NCI-H2107 (cell line): Measurements from ENCODE around the gene PRSS50.

Experiments
- DNase-seq: peaks from one replicate; lab custom pipeline; 2025; lab: John Stamatoyannopoulos, UW

Gene PRSS50

GRCh38 chr3:46692566-46692990 is 25.1 kb downstream of the PRSS50 start:
- no peak for DNase-seq

- no peak for DNase-seq
Observed at GRCh38 chr3:46690798-46691197, 26.9 kb downstream of the PRSS50 start.

DNA sequence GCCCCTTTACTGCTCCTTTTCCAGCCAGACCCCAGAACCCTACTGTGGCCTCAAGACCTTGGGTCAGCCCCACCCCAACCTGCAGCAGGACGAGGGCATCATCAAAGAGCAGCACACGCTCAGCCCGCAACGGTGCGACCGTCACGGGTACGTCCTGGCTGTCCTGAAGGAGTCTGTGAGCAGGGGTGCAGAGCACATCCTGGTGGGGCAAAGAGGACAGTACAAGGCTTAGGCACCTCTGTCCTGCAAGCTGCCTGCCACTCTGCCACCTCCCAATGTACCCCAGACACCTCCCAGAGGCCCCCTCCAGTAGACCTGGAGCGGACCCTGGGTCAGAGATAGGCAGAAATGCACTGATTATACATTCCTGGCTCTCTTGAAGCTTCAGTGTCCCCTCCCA is 32.2 kb downstream of the PRSS50 start:
- no peak for DNase-seq

GRCh38 chr3:46684891-46685290 is 32.8 kb downstream of the PRSS50 start:
- DNase-seq, result no peak

DNA sequence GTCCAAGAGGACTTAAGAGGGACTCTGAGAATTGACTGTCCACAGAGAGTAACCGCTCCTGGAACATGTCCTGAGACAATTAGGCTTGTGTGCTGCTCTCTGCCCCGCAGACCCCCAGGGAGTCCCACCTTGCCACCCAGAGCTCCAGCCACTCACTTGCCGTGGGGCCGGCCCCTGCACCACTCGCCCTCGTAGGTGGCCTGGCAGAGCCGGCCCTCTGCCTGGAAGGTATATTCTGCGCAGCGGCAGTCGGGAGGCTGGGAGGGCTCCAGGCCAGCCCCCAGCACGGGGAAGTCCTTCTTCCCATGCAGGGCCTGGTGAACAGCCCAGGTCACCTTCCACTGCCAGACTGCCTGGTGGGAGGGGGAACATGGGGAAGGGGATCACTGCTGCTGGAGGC is 34.7 kb downstream of the PRSS50 start:
- no peak for DNase-seq

GRCh38 chr3:46681856-46682540 is 35.7 kb downstream of the PRSS50 start:
- no peak for DNase-seq

DNA sequence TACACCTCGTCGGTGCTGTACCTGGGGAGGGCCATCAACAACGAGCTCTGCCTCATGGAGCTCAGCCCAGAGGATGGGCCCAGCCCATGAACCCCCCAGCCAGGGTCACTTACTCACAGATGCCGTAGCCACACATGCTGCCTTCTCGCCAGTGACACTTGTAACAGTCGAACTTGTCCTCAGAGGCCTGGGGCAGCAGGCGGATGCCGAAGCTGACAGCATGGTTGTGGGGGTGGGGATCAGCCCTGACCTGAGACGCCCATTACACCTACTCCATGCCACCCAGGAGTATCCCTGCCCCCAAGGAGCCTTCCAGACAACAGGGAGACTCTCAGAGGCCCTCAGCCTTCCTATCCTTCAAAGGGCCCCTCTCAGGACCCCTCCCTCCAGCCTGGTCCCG is 36.3 kb downstream of the PRSS50 start:
- no peak for DNase-seq

DNA sequence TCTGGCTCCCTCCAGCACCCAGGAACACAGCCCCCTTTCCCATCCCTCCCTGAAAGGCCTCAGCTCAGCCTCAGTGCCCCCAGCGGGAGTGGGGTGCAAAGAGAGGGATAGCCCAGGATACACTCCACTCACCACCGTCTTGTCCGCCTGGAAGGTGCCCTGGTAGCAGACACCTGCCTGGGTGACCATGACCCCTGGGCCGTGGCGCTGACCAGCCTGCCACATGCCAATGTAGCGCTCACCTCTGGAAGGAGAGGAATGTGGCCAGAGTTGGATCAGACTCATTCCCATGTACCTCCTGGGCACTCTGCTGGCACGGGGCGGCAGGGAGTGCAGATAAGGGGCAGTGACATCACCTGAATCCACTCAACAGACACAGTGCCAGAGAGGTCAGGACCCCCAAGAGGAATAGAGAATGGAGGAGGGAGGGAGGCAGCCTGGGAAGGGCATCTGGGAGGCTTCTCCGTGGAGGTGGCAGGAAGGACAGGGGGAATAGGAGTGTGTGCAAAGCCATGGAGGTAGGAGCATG is 37.3 kb downstream of the PRSS50 start:
- DNase-seq, result no peak

DNA sequence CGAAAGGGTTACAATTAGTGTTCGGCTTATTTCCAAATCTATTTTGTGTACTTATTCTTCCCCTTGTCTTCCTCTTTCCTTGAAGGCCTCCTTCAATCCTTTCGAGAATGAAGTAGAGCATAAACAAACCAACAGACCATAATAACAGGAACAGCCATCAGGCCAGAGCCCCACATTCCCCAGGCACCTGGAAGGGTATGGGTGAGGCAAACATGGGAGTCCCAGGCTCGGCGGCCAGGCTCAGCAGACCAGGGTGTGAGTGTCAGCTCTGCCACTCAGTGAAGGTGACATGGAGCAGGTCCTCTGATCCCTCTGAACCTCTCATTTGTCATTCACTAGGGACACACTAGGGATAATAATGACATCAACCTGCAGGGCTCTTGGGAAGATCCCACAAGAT is 38.0 kb downstream of the PRSS50 start:
- DNase-seq, result no peak

GRCh38 chr3:46678280-46678679 is 39.4 kb downstream of the PRSS50 start:
- no peak for DNase-seq

GRCh38 chr3:46677411-46677726 is 40.3 kb downstream of the PRSS50 start:
- no peak for DNase-seq

GRCh38 chr3:46676601-46677410 is 40.9 kb downstream of the PRSS50 start:
- no peak for DNase-seq

- DNase-seq, result no peak
Observed at GRCh38 chr3:46675843-46676567, 41.7 kb downstream of the PRSS50 start.

- DNase-seq, result no peak
Observed at GRCh38 chr3:46675426-46675825, 42.2 kb downstream of the PRSS50 start.

DNA sequence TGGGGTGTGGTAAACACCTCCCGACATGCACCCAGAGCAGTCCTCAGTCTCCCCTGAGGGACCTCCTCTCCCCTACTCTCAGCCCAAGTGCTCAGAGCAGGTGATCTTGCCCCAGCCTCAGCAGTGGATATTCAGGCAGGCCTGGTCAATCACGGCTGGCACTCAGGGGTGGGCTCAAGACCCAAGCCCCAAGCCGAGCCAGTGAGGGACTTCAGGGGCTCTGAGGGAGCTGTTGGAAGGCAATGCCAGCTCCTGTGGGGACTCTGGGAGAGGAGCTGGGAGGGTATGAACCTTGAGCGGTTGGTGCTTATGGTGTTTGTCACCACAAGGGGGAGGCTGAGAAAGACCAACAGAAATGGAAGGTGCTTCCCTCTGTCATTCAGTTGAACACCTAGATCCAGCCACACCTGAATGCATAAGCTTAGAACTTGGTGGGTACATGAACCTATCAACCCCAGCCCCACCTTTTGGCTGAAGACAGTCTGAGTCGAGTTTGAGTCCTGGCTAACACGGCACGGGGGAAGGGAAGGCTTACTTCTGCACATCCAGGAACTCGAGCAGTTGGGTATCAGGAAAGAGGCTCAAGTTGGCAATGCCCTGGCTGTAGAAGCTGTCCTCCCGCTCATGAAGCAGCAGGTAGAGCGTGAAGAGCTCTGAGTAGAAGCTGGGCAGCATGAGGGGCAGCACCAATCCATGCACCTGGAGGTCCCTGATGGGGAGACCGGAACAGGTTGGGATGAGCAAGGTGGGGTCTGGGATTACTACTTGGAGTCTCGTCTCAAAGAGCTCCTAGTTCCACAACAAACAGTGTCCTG is 43.4 kb downstream of the PRSS50 start:
- no peak for DNase-seq

GRCh38 chr3:46673151-46674030 is 44.3 kb downstream of the PRSS50 start:
- no peak for DNase-seq

DNA sequence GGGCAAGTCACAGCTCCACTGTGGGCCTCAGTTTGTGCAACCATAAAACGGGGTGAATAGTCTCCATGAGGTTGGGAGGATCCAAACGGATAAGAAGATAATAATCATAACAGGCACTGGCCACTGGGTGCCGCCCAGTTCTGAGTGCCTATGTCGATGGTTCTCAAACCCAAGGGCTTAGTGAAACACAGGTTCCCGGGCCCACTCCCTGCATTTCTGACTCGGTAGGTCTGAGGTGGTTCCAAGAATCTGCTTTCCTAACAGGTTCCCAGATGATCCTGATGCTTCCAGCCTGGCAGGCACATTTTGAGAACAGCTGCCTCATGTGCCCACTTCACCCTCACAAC is 45.3 kb downstream of the PRSS50 start:
- DNase-seq, result no peak

DNA sequence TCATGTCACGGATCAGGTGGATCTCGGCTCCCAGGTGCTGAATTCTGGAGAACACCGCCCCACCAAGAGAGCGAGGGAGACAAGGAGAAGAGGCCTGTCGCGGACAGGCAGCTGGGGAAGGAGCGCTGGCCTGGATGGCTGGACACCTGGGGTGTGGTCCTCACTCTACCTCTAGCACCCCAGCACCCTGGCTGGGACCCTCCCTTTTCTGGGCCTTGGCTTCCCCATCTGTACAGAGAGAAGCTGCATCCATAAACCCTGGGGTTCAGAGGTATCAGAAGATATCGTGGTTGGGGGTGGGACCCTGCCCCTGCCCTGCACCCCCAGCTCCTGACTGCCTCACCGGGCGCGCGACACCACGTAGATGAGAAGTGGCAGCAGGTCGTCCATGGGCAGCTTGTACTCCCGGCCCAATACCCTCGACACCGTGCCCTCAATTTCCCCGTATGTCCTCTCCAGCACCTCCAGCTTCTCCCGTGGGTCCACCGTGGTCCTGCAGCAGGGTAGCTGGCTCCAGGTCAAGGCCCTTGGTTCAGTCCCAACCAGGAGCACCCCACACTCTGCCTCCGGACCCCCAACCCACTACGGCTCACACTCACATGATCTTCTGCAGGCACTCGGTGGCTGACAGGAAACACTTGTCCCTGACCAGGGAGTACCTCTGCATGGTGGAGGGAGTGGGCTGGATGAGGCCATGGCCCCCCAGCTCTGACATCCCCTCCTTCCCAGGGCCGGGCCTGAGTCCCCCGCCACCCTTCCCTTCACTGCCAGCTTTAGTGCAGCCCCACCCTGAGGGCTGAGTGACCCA is 45.9 kb downstream of the PRSS50 start:
- DNase-seq, result no peak

GRCh38 chr3:46670891-46671427 is 46.7 kb downstream of the PRSS50 start:
- DNase-seq, result no peak
